Type B pancreatic cell (in vitro differentiated cells): ENCODE measurements around the gene MACF1. TPM values are rescaled to one million over a fixed set of nuclear protein-coding genes. Genes with fewer than 3 reads are reported as not detected.

Source experiments
- DNase-seq: peaks from one replicate; pipeline ENCODE4 v3.0.0; 2021; ENCODE audit warnings: mixed read lengths; ENCODE audit not compliant: unreplicated experiment; ENCODE audit errors: extremely low spot score
- H3K27ac Mint-ChIP-seq: 2 replicates; pipeline ENCODE4 v1.8.0; 2021; ENCODE audit warnings: mild to moderate bottlenecking, mixed read lengths
- H3K27me3 Mint-ChIP-seq: 2 replicates; pipeline ENCODE4 v1.8.0; 2021; ENCODE audit warnings: mixed read lengths
- H3K36me3 Mint-ChIP-seq: 2 replicates; pipeline ENCODE4 v1.8.0; 2021; ENCODE audit warnings: mixed read lengths
- H3K4me1 Mint-ChIP-seq: one replicate; pipeline ENCODE4 v1.8.0; 2021; ENCODE audit warnings: mixed read lengths; ENCODE audit not compliant: unreplicated experiment
- H3K4me3 Mint-ChIP-seq: 2 replicates; pipeline ENCODE4 v1.8.0; 2021; ENCODE audit warnings: mild to moderate bottlenecking, mixed read lengths
- H3K9me3 Mint-ChIP-seq: 2 replicates; pipeline ENCODE4 v1.8.0; 2021; ENCODE audit warnings: mixed read lengths
- total RNA-seq: library from RNA; stranded (reverse); gene quantifications from 2 replicates; pipeline ENCODE4 v1.2.1, GENCODE V29; 2021; ENCODE audit warnings: low replicate concordance
- TF ChIP-seq, protein P1 (sequence below): fragments of 200-600 bp; sonication (generic); conservative IDR thresholded peaks from 2 replicates; pipeline ENCODE4 v1.5.0; 2021; ENCODE audit warnings: antibody characterized with exemption, mild to moderate bottlenecking

MACF1 gene
- total RNA-seq, 1 donor from 2014 or later = 201 TPM

DNA sequence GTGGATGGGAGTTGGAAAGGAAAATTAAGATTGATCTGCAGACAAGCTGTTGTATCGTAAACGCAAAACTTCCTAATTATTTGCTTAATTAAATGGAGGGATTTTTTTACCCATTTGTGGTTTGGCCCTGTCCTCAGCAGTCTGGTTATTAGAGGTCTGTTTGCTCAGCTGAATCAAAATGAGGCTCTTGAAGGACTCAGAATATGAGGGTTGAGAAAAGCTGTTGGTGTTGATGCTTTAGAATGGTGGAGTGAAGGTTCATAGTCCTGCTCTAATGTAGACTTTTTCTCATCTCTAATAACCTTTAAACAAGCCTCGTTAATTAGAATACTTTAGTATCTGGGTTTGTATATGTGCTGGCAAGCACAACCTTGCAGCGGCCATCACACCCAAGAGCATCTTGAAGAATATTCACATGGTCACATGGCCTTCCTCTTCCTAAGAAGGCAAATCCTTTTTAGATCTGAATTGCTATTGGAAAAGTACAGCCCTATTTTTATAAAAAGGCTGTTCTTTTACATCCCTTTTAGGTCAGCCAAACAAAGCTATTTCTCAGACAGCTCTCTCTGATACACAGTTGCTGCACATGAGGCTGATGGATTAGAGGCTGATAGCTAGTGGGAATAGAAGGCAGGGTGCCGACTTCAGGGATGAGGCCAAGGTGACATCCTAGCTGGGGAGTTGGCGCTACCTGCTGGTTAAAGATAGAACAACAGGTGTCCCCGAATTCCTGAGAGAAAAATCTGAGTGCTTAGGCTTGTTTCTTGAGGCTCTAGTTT, 53.8 kb downstream of the MACF1 start:
- Mint-ChIP-seq H3K9me3 (no peaks in the 10 kb centered on the region), H3K4me3 (no peak overlapping the region), H3K27ac (peak overlapping the region; percentile 57), H3K4me1 (peaks cover 3% of the 10 kb centered on the region), H3K36me3 (peaks cover 7% of the 10 kb centered on the region), H3K27me3 (no peaks in the 10 kb centered on the region)
- TF ChIP-seq, protein P1, sequence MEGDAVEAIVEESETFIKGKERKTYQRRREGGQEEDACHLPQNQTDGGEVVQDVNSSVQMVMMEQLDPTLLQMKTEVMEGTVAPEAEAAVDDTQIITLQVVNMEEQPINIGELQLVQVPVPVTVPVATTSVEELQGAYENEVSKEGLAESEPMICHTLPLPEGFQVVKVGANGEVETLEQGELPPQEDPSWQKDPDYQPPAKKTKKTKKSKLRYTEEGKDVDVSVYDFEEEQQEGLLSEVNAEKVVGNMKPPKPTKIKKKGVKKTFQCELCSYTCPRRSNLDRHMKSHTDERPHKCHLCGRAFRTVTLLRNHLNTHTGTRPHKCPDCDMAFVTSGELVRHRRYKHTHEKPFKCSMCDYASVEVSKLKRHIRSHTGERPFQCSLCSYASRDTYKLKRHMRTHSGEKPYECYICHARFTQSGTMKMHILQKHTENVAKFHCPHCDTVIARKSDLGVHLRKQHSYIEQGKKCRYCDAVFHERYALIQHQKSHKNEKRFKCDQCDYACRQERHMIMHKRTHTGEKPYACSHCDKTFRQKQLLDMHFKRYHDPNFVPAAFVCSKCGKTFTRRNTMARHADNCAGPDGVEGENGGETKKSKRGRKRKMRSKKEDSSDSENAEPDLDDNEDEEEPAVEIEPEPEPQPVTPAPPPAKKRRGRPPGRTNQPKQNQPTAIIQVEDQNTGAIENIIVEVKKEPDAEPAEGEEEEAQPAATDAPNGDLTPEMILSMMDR = peak; percentile 86
- no peak for DNase-seq

DNA sequence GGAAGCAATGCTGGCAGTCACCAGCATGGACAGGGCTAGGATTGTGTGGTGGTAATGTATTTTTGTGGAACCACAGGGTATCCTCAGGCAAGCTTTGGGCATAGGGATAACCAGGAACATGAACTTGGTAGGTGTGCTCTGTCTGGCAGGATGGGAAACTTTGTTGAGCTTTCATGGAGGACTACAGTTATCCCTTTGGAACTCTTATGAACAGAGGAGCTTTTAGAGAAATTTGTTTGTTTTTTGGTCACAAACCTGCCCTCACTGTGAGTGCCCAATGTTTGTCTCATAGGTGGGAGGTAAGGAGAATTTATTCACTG, 54.4 kb downstream of the MACF1 start:
- Mint-ChIP-seq H3K4me3 (no peak overlapping the region), H3K4me1 (peaks cover 3% of the 10 kb centered on the region), H3K27me3 (no peaks in the 10 kb centered on the region), H3K9me3 (no peaks in the 10 kb centered on the region), H3K27ac (peak overlapping the region; percentile 57), H3K36me3 (peaks cover 7% of the 10 kb centered on the region)
- TF ChIP-seq, protein P1 = peak; percentile 20
- DNase-seq = no peak

DNA sequence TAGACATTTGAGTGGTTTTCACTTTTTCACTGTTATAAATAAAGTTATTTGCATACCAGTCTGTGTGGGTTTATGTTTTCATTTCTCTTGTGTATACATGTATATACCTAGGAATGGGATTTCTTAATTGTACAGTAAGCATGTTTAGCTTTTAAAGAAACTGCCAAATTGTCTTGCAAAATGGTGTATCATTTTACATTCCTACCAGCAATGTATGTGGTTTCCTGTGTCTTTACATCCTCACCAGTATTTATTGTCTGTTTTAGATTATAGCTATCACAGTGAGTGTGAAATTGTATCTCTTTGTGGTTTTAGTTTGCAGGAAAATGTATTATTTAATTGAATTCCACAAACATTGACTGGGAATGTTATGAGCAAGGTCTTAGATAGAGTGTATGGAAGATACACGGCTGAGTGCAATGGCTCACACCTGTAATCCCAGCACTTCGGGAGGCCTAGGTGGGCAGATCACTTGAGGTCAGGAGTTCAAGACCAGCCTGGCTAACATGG, 57.3 kb downstream of the MACF1 start:
- TF ChIP-seq, protein P1 = no peak
- Mint-ChIP-seq H3K27ac (no peak overlapping the region), H3K4me3 (no peak overlapping the region), H3K9me3 (no peaks in the 10 kb centered on the region), H3K4me1 (peaks cover 3% of the 10 kb centered on the region), H3K36me3 (peaks cover 7% of the 10 kb centered on the region), H3K27me3 (no peaks in the 10 kb centered on the region)
- DNase-seq = no peak

DNA sequence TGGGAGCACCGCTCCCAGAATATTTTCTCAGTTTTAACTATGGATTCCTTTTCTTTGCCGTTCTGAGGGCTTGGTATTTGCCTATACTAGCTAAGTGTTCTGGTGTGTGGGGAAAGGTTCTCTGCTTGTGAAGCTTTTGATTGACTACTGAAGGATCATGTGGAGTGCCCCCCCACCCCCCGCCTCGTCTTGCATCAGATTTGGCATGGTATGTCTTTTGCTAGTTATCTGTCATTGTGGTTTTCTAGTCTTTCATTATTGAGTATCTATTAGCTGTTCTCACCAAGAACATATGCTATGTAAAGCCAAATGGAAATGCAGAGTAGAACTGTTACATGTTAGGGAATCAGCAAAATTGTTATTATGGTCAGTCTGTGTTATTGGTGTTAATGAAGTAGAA, 58.3 kb downstream of the MACF1 start:
- Mint-ChIP-seq H3K4me3 (no peak overlapping the region), H3K9me3 (no peaks in the 10 kb centered on the region), H3K27me3 (no peaks in the 10 kb centered on the region), H3K36me3 (peaks cover 7% of the 10 kb centered on the region), H3K4me1 (peaks cover 7% of the 10 kb centered on the region), H3K27ac (no peak overlapping the region)
- no peak for DNase-seq
- TF ChIP-seq, protein P1 = no peak

DNA sequence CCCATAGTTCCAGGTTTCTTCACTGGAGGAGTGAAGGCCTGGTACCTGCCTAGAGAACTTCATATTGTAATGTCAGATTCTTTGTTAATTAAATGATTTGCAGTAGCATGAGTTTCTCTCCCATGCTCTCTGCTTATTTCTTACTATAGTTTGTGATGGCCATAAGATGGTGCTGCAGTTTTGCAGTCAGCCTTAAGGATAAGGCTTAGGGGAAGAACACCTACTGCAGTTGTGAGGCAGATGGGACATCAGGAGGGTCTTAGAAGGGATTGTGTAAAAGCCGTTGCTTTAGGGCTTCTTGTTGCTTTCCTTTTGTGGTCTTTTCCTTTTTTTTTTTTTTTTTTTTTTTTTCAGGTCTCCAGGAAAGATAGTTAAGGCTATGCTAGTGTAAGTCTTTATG, 61.8 kb downstream of the MACF1 start:
- no peaks in the 10 kb centered on the region for H3K9me3 Mint-ChIP-seq
- no peak overlapping the region for H3K4me3 Mint-ChIP-seq
- no peaks in the 10 kb centered on the region for H3K27me3 Mint-ChIP-seq
- TF ChIP-seq, protein P1 = peak; percentile 34
- no peak overlapping the region for H3K27ac Mint-ChIP-seq
- peaks cover 9% of the 10 kb centered on the region for H3K36me3 Mint-ChIP-seq
- DNase-seq = no peak
- H3K4me1 Mint-ChIP-seq = peaks cover 38% of the 10 kb centered on the region
